Nasal cavity respiratory epithelium epithelial cell of viscerocranial mucosa (primary cell): Measurements from ENCODE around the gene L3MBTL4. TPM values are rescaled to one million over a fixed set of nuclear protein-coding genes. Genes with fewer than 3 reads are reported as not detected.

Experiments
- total RNA-seq: library from RNA; depleted of rRNA; stranded (reverse); fragments of >200 nt; gene quantifications from 2 replicates; pipeline ENCODE4 v1.2.3, GENCODE V29; 2014

L3MBTL4 gene
- 1.4 and 8.0 TPM in 2 replicates for total RNA-seq

GRCh38 chr18:6414723-6415417, at the start of gene L3MBTL4:
L3MBTL4 (minus strand) TSS chr18:6414911; CDS start chr18:6311625, 103,286 bp downstream.

